ENCODE results near the gene RNF220.

DNA sequence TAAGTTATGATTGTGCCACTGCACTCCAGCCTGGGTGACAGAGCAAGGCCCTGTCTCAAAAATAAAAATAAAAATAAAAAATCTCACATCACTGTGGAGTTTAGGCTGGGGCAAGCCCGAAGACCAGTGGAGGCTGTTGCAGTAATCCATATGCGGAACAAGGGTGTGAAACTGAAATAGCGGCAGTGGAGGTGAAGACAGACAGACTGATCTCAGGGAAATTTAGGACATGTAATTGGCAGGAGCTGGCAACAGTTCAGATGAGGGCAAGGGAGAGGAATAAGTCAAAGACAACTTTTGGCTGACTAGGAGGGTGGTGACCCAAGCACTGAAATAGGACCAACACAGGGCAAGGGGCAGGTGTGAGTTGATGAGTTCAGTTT lies 277.8 kb downstream of the RNF220 start:
- TF ChIP-seq GATA3 (IDR thresholded peaks at IDR 0.05; ENCODE audit: low read depth, low read length) = no peak
- TF ChIP-seq GATA2 (IDR thresholded peaks at IDR 0.05; ENCODE audit: low read depth, low read length) = no peak

Measured in SH-SY5Y (cell line).